HG03457 (cell line): ENCODE measurements around the gene C20orf204.

Experiments used
- ATAC-seq: cut with Tn5 transposase; IDR thresholded peaks from one replicate; pipeline ENCODE4 v1.9.1; 2021; ENCODE audit warnings: moderate number of reproducible peaks; ENCODE audit not compliant: unreplicated experiment

C20orf204 gene

DNA sequence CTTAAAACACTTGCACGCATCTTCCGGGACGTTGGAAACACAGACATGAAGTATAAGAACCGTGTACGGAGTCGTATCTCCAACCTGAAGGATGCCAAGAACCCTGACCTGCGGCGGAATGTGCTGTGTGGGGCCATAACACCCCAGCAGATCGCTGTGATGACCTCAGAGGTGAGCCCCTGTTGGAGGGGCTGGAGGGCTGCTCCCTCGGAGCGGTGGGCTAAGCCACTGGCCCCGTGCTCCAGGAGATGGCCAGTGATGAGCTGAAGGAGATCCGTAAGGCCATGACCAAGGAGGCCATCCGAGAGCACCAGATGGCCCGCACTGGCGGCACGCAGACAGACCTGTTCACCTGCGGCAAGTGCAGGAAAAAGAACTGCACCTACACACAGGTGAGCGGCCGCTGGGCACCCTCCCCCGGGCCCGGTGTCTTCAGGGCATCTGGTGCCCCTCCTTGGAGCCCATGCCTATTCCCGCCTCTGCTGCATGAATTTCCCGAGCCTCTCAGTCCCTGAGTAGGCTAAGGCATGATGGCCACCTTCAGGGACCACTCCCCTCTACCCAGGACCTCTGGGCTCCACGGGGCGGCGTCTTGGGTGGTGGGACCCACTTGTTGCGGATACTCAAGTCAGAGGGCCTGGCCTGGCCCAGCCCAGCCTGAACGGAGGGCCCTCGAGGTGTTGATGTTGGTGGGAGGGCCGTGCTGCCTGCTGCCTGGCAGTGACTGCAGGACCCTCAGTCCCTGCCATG, 34.4 kb downstream of the C20orf204 start:
- no peak for ATAC-seq

DNA sequence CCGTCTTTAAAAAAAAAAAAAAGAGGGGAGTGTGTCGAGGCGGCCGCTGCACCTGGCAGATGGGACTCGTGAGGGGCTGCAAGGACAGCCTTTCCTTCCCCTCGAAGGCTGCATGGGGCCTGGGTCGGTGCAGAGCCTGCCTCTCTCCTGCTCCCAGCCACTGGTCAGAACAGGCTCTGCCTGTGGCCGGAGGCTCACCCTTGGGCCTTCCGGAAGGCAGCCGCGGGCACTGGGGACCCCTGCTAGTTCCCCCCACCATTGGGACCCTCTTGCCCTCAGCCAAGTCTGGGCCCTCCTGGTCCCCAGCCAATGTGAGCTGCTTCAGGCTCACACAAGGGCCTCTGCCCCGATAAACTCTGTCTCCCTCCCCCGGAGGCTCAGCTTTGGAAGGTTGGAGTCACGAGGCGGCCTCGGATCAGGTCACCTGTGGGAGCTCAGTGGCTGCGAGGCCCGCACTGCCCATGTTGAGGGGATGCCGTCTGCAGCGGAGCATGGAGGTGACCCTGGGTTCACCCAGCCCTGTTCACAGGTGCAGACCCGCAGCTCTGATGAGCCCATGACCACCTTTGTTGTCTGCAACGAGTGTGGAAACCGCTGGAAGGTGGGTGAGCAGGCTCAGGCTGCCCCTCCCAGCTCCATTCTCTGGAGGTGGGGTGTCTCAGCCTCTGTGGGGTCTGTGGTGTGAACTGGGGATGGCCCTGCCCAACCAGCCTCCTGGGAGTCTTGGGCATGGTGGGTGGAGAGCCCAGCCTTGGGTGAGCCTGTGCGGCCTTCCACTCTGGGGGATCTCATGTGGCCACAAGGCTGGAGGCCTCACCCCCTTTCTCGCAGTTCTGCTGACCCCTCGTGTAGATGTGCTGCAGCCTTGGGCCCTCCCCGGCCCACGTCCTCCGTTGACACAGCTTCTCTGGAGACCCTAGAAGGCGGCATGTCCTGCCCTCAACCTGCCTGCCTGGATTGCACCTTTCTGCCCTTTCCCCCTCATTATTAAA, 35.7 kb downstream of the C20orf204 start:
- ATAC-seq, result no peak

DNA sequence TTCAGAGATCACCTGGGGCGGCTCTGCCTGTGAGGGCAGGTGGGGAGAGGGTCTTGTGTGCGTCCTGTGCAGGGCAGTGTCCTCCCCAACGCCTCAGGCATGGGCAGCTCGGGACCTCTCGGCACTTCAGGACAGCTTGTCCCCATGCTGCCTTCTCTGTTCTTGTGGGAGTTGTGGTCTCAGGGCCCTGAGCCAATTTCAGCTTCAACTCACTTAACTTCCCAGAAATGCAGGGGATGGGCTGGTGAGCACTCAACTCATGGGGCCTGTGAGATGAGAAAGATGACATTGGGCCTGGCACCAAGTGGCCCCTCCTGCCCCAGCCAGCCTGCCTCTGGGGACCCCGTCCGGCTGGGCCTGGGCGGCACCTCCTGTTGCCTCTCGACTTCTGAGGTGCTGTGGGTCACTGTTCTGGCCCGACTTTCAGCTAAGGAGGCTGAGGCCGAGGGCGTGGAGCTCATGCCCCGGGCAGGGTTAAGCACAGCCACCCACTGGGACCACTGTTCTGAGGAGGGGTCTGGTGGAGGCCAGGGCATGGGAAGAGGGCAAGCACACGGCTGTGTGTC, 36.6 kb downstream of the C20orf204 start:
- no peak for ATAC-seq

DNA sequence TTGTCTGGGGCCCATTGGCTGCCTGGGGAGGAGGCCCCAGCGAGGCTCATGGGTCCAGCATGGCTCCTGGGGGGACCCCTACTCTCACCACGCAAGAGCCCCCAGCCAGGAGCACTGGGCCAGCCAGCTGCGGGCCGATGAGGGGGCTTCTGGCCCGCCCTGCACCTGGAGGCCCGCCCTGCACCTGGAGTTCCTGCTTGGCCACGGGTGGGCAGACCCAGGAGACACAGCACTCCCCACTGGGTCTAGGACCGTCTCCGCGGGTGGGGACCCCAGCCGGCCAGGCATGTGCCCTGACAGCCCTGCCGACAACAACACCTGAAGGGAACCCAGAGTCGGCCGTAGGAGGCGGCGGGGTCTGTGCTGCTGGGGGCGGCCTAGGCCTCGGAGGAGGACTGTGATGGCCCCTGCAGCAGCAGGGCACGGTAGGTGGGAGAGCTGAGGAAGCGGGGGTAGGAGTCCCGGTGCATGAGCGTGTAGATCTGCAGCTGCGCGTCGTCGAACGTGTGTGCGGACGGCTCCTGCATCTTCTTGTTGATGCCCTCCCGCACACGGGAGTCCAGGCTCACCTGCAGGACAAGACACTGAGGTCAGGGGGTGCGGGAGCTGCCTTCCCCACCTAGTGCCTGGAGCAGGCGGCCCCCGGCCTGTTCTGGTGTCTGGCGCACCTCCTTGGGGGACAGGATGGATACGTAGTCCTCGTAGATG, 37.6 kb downstream of the C20orf204 start:
- ATAC-seq, result no peak

DNA sequence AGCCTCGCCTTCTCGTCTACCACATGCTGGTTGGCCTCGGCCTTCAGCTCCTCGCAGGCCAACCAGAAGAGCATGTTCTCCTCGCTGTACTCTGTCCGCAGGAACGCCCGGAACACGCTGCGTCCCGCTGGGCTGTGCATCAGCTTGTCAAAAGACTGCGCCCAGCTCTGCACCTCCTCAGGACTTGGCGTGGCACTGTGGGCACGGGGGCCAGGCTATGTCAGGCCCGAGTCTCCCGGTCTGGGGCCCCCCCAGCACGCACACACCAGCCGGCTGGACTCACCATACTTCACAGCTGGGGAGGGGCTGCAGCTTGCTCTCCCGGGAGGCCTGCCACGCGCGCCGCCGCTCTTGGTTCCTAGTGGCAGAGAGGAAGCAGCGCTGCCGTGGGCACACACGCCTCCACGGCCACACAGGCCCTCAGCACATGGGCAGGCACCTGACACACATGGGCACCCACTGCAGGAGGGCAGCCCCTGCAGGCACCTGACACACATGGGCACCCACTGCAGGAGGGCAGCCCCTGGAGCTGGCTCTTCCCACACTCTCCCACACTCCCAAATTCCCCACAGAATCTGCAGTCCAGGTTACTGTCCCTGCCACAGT, 38.3 kb downstream of the C20orf204 start:
- ATAC-seq, result no peak

DNA sequence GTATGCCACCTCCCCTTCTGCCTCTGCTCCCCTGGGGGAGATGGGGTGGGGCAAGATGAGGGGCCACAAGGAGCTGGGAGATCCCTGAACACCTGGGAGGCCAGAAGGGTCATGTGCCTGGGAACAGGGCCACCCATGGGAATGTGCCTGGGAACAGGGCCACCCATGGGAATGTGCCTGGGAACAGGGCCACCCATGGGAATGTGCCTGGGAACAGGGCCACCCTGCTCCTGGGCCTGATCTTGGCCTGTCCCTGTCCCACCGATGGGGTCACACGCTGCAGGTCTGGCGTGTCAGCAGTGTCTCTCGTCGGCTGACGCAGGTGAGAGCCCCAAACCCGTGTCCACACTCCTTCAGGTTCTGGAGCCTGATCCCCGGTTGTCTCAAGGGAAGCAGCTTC, 39.0 kb downstream of the C20orf204 start:
- no peak for ATAC-seq

DNA sequence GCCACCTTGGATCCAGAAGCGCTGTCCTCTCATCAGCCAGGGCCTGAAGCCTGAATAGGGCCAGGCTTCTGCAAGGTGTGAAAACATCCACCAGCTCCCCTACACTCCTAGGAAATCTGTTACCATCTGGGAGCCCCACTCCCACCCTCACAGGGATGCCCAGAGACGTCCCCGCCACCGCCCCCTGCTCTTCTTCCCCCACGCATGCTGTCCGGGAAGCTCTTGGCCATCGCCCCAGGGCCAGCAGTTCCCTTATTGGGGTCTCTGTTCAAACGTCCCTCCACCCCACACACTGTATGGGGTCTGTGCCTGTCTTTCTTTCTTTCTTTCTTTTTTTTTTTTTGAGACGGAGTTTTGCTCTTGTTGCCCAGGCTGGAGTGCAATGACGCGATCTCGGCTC, 39.6 kb downstream of the C20orf204 start:
- no peak for ATAC-seq

DNA sequence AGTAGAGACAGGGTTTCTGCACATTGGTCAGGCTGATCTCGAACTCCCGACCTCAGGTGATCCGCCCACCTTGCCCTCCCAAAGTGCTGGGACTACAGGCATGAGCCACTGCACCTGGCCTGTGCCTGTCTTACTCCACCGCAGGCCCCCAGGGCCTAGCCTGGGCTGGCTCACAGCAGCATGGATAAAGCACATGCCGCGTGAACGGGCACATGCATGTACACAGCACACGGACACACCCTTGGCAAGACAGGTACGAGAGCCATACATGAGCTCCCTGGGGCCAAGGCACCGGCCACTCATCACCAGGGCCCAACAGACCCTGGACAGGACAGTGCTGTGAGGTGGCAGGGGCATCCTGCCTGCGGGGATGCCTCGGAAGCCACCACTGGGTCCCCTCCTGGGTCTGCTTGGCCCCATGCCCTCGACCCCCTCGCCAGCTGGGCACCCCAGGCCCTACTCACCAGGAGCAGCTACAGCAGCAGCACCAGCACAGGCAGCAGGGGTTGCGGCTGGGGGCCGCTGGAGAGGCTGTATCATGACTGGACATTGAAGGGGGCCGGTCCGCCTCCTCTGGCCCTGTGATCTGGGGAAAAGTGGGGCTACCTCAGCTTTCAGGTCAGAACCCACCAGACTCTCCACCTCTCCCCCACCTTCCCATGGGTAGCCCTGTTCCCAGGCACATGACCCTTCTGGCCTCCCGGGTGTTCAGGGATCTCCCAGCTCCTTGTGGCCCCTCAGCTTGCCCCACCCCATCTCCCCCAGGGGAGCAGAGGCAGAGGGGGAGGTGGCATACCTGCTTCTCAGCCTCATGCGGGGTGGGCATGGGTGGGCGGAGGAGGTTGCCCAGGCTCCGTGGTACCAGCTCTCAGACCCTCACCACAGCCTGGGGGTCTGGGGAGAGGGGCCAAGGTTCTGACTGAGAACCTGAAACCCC, 40.3 kb downstream of the C20orf204 start:
- ATAC-seq, result no peak

DNA sequence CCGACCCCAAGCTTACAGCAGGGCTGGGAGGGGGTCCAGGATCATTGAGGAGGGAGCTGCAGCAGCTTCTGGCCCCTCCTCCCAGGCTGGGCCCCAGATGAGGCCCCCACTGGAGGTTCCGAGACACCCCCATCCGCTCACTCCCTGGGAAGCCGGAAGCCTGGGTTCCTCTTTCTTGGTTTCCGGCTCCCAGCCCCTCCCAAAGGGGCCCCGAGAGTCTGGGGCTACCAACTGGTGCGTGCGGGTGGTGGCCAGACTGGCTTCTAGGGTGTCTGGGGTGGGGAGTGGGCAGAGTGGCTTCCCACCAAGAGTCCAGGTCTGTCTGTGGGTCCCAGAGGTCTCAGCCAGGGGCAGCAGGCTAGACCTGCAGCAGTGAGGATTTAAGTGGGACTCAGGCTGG, 41.1 kb downstream of the C20orf204 start:
- ATAC-seq, result no peak

DNA sequence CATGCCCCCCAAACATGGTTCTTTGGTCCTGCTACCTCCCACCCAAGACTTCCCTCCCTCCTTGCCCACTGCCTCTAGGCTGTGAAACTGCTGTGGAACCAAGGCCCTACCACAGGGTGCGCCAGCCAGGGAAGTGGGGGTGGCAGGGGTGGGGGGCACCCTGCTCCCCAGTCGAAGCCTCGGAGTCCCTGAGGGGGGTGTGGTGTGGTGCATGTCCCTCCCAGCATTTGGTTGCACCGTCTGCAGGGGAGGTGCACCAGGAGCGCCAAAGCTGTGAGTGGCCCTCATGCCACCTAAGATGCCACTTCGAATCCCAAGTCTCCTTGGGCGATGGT, 41.5 kb downstream of the C20orf204 start:
- no peak for ATAC-seq

DNA sequence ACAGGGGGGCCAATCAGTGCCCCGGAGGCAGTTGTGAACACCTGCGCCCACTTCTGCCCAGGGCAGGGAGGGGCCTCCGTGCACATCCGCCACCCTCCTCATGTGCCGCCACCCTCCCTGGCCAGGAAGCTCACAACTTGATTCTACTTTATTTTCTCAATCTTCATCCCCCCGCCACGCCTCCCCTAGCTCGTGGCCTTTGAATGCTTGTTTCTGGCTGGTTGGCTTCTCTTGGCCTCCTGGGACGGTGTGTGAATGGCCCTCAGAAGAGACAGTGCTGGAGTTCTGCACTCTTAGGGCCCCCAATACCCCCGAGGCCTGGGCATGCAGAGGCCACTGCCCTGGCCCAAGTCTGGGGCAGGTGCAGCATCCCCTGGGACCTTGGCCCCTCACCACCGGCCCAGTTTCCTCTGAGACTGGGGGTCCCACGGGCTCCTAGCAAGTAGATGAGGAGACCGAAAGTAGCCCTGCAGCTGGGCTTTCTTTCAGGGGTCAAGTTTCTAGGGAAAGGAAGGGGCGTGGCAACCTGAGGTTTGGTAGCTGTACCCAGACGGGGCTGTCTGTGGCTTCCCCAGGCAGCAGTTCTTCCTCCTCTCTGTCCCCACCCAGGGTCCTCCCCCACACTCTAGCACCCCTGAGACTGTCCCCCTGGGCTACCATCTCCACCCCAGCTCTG, 42.0 kb downstream of the C20orf204 start:
- ATAC-seq, result no peak

DNA sequence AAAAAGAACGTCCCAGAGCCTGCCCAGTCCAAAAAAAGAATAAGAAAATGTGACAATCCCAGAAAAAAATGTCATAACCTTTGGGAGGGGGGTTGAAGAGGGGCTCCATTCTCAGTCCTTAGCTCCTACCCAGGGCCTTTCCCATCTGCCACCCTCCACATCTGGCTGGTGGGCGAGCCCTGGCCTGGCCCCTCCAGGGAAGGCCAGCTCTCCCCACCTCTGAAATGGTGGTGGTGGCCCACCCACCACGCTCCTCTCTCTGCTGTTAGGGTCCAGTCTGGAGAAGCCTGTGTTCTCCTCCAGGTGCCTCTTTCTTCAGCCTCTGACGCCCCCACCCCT, 42.9 kb downstream of the C20orf204 start:
- no peak for ATAC-seq

DNA sequence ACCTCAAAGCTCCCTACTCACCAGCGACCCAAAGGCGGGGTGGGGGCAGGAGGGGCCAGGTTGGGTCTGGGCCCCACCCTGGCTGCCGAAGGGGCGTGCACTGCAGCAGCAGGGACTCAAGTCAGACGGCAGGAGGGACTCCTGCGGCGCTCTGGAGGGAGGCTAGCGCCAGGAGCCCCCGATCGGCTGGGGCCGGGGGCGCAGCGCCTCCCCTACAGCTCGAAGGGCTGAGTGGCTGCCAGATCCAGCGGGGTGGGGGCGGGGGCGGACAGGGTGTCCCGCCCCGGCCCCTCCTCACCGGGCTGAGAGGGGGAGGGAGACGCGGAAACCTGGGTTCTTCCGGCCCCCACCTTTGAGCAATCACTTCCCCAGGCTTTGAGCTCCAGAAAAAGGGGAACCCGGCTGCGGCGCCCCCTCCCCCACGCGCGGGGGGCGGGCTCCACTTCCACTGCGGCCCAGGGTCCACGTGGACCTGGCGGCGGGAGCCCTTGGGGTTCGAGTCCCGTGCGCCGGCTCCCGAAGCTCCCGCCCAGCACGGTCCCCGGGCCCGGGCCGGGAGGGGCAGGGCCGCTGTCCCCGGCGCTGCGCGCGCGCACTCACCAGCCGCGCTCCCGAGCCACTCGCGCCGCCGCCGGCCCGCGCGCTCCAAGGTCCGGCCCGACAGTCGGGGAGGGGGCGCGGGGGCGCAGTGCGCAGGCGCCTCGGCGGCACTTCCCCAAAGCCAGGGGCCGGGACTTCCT, 43.5 kb downstream of the C20orf204 start, which contains the start of gene RGS19:
RGS19 (minus strand) TSS at position 246 of the 740 bp plus-strand sequence. CDS start 2,632 bp downstream, outside the sequence.
- ATAC-seq, result no peak

DNA sequence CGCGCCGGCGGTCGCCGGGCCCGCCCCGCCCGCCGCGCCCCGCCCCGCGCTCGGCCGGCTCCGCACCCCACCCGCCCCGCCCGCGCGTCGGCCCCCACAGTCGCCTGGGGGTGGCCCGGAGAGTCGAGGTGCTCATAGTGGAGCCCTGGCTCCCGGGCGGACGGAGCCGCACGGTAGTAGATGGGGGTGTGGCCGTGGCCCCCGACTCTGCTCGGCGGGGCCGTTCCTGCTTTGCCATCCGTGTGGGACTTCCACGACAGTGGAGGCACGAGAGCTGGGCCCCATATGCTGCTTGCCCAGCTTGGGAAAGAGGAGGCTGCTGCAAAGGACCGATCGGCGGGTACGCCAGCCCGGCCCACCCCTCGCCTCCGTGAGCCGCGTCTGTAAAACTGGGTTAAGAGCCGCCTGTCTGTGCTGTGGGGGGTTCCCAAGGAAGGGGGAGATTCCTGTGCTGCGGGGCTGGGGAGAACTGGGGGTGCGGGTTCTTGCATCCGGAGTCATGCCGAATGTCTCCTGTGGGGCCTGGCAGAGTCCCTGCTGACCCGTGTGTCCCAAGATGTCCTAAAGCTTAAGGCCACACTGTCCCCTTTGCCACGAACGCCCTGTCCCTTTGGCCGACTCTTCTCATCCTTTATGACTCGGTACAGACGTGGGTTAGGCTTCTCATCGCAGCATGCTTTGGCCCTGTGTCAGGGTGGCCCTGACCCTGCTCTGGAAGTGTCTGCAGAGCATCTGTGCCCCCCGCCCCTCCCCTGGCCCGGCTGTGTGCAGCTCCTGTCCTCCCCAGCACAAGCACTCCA, 44.2 kb downstream of the C20orf204 start, which contains the start of gene OPRL1:
OPRL1 (plus strand) TSS at position 70 of the 800 bp plus-strand sequence. CDS start 12,639 bp downstream, outside the sequence.
- ATAC-seq, result no peak

DNA sequence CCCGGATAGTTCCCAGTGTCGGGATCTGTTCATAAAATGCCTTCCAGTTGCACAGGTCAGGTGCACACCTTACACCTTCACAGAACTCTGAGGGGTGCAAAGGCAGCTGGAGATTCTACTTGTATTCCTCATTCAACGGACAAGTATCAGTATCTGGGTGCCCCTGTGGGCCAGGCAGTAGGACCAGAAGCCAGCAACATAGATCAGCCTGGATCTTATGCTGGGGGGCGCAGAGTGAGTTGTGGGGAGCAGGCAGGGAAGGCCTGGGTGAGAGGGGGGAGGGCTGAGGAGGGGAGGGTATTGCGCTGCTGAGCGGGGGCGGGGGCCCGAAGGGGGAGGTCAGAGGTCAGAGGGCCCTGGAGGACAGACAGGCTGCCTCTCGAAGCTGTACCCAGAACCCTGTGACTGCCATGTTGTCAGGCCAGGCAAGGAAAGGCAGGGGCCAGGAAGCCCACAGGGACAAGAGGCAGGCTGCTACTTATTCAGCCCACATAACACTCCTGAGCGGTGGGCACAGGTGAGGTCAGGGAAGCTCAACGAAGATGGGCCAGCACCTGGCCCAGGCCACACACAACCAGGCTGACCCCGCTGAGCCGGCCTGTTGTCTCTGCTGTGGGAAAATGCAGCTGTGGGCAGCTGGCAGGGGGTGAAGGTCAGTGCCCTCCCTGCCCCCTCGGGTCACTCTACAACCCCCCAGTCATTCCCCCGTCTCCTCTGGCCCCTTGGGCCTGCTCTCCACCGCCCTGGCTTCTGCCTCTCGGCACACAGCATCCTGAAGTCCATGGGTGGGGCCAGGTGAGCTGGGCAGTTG, 45.0 kb downstream of the C20orf204 start:
- ATAC-seq, result no peak

DNA sequence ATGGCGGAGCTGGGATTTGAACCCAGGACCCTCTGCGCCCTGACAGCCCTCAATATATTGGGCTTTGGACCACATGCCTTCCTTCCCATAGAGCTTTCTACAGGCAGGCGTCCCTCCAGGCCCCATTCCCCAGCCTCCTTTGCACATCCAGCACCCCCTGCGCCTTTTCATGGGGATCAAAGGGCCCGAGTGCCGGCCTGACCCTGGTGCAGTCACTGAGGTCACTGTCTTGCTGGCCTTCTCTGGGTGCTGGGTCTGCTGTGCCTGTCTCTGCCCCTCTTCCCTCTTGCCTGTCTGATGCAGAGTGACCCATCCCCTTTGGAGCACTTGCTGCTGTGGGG, 45.6 kb downstream of the C20orf204 start:
- no peak for ATAC-seq
